Measurements from ENCODE around the gene GTF2F1.

DNA sequence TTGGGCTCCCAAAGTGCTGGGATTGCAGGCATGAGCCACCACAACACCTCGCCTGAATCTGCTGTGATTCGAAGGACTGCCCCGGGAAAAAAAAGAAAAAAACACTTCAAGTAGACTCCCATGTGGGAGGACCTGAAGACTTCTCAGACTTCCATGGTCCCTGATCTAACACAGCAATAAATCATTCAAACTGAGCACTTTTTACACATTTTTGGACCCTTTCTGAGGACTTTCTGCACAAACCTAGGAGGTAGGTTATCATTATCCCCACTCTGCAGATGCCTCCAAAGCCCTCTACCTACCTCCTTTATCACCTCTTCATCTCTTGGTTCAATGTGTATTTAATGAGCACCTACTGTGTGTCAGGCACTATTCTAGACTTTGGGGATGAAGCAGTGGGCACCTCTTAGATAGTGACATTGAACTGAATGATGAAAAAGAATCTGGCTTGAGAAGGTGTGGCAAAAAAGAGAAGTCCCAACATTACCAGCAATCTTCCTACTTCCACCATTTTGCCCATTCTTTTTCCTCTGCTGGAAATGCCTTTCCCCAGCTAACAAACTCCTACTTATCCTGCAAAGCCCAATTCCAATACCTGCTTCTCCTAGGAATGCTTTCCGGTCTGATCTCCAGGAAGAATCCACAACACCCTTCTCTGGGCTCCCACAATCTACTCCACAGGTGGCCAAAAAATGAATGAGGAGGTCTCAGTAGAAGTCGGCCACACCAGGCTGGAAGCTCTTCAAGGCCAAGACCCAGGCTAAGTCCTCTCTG, 33.2 kb downstream of the GTF2F1 start:
- TF ChIP-seq, protein P1, sequence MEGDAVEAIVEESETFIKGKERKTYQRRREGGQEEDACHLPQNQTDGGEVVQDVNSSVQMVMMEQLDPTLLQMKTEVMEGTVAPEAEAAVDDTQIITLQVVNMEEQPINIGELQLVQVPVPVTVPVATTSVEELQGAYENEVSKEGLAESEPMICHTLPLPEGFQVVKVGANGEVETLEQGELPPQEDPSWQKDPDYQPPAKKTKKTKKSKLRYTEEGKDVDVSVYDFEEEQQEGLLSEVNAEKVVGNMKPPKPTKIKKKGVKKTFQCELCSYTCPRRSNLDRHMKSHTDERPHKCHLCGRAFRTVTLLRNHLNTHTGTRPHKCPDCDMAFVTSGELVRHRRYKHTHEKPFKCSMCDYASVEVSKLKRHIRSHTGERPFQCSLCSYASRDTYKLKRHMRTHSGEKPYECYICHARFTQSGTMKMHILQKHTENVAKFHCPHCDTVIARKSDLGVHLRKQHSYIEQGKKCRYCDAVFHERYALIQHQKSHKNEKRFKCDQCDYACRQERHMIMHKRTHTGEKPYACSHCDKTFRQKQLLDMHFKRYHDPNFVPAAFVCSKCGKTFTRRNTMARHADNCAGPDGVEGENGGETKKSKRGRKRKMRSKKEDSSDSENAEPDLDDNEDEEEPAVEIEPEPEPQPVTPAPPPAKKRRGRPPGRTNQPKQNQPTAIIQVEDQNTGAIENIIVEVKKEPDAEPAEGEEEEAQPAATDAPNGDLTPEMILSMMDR (IDR thresholded peaks at IDR 0.05), result no peak
- no peak for TF ChIP-seq POLR2A (IDR thresholded peaks at IDR 0.05)
